ENCODE measurements around the gene MCF2.
A peak's percentile ranks its signal among the peaks of the same experiment; 100 is the strongest.
"Not testable (repeated sequence)": the region's sequence is repeated elsewhere in the genome, so short reads cannot be mapped to it uniquely, and the experiment has no call there.

MCF2 gene, protein sequence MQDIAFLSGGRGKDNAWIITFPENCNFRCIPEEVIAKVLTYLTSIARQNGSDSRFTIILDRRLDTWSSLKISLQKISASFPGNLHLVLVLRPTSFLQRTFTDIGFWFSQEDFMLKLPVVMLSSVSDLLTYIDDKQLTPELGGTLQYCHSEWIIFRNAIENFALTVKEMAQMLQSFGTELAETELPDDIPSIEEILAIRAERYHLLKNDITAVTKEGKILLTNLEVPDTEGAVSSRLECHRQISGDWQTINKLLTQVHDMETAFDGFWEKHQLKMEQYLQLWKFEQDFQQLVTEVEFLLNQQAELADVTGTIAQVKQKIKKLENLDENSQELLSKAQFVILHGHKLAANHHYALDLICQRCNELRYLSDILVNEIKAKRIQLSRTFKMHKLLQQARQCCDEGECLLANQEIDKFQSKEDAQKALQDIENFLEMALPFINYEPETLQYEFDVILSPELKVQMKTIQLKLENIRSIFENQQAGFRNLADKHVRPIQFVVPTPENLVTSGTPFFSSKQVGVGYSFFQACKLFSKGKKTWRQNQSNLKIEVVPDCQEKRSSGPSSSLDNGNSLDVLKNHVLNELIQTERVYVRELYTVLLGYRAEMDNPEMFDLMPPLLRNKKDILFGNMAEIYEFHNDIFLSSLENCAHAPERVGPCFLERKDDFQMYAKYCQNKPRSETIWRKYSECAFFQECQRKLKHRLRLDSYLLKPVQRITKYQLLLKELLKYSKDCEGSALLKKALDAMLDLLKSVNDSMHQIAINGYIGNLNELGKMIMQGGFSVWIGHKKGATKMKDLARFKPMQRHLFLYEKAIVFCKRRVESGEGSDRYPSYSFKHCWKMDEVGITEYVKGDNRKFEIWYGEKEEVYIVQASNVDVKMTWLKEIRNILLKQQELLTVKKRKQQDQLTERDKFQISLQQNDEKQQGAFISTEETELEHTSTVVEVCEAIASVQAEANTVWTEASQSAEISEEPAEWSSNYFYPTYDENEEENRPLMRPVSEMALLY

DNA sequence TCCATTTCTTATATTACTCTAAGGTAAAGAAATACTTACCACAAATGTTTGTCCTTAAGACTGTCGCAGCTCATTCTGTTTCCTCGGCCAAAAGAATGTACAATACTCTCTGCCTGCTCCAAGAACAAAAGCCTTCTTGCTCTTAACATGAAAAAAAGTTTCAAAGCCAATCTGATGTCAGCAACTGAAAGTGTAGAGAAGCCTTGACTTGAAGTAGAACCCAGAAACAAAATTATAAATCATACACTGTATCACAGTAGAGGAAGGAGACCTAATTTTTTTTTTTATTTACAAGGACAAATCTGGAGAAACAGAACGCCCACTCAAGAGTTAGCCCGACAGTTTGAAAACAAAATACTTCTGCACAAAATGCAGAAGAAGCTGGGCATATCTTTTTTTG is at the start of gene MCF2:
Gene MCF2 (minus strand): TSS at position 101 of the 400 bp plus-strand sequence. CDS start 56,423 bp downstream, outside the sequence.
- no peak for DNase-seq

DNA sequence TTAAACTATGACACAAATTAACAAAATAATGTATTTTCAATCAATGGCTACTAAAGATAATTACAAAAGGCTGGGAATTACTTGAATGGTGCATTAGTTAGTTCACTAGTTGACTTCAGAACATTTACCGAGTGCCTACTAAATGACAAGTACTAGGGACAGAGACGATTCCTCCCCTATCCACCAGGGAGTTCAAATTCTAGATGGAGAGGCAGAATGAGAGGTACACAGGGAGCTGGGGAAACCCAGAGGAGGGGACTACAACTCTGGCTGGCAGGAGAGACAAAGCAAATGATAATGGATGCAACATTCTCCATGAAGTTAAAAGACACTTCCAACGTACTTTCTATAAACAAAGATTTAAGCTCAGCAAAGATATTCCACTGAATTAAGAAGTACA is 43.1 kb upstream of the MCF2 start:
- DNase-seq, result no peak

DNA sequence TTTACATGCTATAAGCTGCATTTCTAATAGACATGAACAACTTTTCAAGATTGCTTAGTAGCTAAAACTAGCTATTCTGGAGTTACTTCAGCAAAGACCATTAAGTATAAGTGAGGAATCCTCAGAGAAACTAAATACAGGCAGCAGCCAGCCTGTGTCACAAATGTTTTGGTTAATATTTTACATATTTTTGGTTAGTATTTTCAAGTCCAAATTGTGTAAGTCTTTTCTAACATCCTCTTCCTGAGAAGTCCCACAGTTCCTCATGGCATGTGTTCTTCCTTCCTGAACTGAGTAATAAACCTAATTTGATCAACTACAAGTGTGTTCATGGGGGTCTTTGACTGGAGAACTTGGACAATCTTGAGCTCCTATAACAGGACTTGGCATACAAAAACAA is 42.4 kb upstream of the MCF2 start:
- DNase-seq, result no peak

DNA sequence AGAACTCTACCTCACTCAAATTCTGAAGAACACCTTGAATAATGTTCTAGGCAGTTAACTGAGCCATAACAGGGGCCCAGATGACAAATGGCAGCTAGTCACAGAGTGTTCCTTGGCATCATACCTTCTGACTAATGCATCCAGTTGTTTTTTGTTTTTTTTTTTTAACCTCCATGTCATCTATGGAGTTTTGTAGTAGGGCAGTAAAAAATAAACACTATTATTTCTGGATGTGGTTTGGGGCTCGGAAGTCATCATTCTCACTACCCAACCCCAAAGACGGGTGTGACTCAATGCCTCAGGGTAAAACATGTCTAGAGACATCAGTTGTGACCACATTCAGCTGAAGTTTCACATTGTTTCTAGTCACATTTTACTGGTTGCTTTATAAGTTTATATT is 31.2 kb upstream of the MCF2 start:
- peak; percentile 13 for DNase-seq

DNA sequence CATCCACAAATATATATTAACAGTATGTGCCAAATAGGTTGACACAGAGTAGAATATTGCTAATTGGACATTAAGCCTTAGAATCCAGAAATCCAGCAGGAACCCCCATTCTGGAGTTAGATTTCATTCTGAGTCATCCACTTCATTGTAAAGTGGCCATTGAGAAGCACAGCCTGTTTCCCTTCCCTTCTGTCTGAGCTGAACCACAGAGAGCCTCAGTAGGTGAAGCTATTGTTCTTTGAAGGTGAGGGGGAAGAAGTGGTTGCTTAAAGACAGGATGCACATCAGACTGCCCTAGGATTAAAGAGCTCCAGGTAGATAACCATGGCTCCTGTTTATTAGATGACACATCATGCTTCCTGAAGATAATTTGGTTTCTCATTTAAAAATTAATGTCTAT is 30.6 kb upstream of the MCF2 start:
- no peak for DNase-seq

DNA sequence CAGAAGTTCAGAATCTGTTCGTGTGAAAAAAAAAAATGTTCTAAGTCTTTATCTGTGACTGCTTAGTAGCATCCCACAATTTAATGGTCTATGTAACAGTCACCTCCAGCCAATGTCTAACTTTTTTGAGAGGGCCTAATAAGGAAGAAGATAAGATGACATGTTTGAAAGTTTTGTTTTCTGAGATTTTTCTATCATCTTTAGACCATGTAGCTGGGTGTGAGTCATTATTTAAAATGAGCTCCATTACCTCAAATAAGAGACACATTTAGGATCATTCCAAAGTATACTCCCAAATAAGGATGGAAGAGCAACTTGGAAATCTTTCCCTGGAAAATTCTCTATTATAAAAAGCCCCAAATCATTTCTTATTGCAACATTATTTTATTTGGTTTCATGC is 28.2 kb upstream of the MCF2 start:
- no peak for DNase-seq

DNA sequence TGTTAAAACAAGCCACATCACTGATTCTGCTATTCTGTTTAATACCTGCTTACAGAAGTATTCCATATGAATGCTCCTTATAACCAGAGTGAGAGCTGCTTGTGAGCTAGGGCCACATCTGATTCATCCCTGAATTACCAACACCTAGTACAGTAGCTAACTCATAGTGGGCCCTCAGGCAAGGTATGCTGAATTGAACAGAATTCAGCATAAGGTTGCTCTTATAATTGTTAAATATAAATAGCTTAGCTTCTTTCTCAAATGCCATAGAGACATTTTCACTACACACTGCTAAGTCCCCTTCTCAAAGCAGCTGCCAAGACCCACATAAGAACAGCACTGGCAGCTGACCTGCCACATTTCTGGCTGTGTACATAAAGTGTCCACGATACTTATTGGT is 27.0 kb upstream of the MCF2 start:
- DNase-seq, result no peak

DNA sequence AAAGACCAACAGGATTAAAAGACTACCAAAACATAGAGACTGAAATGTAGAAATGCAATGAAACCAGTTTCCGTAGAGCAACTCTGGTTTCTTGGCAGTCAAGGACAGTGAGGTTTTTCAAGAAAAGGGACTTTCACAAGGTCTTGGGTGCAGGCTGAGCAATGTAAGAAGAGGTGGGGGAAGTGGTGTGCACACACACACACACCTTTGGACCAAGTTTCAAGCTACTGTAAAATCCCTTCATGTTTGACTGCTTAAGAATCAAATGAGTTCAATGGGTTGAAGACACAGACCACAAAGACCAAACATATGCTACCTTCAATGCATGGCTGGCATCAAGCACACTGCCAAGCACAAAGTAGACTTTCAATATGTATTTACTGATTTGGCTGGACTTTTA is 17.8 kb upstream of the MCF2 start:
- no peak for DNase-seq

DNA sequence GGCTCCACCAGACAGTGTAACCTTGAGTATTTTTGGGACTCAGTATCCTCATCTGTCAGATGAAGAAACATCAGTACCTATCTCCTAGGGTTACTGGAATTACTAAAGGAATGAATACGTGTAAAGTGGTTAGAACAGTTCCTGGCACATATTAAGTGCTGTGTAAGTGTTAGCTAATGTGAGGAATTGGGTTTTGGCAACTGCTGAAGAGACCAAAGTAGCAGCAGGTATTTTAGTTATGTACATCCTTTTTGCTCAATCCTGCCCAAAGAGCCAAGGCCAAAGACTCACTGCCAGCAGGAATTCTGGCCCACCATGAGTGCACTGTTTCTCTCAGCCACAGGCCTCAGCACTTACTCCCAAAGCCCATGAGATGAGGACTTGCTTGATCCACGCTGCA is 16.7 kb upstream of the MCF2 start:
- DNase-seq, result no peak

DNA sequence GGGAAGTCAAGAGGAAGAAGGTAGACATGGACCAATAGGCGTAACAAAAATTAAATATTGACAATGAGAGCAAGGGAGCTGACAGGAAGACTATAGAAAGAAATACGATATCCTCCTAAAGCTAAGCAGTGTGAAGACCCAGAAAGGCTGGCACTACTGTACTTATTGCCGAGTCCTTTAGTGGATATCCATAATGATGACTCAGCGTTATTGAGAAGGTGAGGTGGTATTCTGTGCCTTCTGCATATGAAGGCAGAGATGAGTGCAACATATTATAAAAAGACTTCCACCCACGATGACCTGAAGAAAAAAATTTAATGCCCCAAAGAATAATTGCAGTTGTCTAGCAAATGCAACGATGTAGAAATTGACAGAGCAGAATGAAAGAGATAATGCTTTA is 13.0 kb upstream of the MCF2 start:
- DNase-seq, result no peak

DNA sequence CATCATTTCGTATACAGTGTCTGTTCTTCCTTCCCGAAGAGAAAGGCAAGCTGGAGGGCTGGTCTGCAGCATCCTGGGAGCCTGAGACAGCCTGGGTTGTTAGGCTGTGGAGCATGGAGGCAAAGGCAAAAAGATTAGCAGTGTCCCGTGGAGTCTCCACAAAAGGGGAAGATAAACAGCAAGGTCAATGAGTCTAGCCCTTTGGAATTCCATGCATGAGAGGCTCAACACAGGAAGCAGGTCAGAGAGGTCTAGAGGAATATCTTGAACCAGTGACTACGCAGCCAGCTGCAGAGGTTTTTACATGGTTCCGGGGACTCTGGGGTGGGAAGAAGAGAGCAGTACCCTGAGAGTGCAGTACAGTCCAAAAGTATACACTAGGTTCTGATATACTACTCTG is 12.2 kb upstream of the MCF2 start:
- DNase-seq, result no peak

DNA sequence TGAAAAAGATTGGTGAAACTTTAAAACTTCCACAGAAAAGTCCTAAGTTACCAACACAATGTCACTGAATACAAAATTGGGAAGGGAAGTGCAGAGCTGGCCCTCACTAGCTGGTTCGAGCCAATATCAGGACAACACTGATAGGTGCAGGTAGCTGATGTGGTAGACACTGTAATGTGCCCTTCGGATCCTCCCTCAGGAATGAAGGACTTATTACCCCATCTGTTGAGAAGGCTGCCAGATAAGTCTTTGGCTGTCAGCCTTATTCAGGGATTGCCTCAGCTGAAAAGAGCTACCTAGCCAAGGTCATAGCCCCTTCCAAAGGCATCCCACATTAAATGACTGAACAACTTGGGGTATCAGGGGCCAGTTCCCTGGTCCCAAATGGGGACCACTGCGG is 5.3 kb downstream of the MCF2 start:
- DNase-seq, result no peak

DNA sequence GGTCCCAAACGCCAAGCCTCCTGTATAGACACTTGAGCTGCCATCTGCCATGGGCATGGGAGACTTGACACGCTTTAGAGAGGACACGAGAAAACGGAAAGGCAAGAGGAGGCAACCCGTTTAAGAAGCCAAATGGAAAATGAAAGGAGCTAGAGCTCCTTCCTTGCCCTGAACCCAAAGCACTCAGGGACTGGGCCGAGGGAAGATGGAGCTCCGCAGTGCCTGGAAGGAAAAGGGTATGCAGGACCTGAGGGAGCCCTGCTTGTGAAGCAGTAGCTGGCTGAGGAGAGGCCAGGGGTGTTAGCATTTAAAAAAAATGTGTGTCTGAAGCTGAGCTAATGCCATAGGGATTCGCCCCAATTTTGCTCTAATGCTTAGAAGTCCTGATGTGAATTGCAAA is 15.1 kb downstream of the MCF2 start:
- DNase-seq, result no peak

DNA sequence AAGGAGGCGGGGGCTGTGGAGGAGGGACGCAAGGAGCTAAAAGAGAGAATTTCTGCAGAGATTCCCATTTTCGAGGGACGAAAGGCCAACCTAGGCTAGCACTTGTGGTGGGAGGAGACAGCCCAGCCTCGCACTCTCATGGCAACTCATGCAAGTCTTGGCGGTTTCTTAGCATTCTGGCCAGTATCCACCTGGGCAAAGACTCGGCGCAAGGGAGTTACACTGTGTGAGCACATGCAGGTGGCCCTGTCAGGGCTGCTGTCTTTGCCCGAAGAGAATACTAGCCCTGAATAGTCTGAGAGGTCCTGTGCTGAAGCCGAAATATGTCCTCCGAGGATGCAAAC is 15.5 kb downstream of the MCF2 start:
- no peak for DNase-seq

DNA sequence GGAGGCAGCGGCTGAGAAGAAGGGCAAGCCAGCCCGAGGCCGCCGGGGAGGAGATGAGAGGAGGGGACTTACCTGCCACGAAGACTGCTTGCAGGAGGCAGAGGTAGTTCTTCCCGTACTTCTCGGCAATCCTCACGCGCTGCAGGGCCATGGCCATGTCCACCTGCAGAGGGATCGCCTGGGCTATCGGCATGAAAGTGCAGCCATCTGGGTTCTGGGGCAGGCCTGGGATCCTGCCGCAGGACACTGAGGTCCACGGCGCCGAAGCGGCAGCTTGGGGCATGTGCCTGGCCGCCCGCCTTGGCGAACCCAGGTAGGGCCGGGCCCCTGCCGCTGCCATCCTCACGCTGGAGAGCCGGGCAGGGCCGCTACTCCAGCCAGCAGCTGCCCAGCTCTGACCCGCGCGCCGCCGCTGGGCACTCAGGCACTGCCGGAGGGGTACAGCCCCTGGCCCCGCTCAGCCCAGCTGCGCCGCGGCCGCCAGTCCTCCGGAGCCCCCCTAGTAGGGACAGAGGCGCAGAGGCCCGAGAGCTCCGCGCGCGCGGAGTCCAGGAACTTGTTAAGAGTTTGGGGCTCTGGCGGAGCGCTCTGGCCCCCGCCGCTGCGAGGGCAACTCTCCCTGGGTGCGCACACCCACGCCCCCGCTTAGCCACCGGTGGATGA is 16.0 kb downstream of the MCF2 start:
- DNase-seq, result no peak

DNA sequence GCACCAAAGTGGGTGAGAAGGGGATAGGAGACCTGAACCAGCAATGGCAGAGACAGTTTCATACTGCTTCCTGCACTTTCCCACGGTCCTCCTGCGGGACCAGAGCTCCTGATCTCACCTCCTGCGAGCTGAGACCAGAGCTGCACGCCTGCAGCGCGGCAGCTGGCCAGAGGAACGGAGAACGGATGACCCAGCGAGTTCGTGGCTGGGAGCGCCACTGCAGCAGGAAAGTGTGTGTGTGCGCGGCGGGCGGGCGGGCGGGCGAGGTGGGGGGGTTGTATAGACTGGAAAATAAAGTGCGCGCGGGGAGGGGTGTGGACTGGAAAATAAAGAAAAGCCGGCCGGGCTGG is 16.5 kb downstream of the MCF2 start:
- no peak for DNase-seq

DNA sequence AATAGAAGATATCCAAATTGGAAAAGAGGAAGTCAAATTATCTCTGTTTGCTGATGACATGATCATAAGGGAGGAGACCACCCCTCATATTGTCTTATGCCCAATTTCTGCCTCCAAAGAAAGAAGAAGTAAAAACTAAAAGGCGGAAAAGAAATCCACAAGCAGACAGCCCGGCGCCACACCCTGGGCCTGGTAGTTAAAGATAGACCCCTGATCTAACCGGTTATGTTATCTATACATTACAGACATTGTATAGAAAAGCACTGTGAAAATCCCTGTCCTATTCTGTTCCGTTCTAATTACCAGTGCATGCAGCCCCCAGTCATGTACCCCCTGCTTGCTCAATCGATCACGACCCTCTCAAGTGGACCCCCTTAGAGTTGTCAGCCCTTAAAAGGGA is 22.8 kb downstream of the MCF2 start:
- DNase-seq, result not testable (repeated sequence)

DNA sequence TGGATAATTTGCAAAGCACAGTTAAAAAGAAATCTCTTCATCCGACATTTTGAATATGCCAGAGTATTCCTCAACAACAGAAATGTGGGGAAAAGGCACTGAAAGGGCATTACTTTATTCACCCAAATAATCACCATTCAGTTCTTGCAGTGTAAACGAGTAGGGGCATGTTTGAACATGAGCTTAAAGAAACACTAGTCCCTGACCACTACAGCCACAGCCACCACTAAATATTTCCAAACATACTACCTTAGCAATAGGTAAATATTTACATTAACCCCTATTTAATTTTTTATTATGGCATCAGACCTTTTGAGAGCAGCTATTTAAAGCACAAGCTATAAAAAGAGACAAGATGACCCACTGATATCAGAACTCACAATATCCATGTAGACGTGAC is 27.6 kb downstream of the MCF2 start:
- DNase-seq, result no peak

DNA sequence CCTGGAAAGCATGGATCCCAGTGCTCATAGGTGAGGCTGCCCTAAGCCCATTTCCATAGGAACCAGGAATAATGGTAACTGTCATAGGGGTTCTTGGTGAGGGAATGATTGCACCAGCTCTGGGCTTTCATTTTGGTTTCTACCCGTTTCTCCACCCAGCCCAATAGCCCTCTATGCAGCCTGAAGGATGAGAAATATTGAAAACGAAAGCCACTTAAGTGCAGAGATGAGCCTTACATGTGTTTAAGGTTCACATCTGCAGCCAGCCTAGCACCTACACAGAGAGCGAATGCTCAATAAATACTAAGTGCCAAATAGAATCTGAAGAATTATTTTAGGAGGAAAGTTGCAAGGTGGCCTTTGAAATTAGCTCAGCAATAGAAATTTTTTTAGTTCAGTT is 60.4 kb downstream of the MCF2 start:
- no peak for DNase-seq

DNA sequence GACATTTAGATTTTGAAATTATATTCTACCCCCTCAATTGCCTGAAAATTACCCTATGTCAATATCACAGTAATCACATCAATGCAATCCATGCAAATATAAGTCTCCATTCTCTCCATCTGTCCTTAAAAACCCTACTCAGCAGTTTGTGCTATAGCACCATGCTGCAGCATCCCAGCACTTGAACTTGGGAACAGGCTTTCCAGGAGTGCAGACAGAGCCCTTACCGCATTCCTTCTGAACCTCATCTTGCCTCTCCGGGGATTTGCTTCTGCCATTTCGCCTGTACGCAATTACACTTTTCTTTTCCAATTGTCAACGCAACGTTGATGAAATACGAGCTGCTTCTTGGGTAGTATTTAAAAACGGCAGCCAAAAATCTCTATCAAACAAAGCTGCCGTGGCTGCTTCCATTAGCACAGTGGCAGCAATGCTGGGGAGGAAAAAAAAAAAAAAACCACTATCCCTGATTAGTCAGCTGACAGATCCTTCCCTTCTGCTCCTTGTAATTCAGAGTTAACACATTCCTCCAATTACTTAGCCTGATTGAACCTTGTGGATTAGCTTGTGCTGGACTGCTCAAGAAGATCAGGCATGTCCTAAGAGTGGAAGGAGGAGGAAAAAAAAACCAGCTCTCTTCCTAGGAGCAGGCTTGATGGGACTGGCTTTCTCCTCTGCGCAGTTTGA is 65.6 kb downstream of the MCF2 start:
- DNase-seq, result no peak

DNA sequence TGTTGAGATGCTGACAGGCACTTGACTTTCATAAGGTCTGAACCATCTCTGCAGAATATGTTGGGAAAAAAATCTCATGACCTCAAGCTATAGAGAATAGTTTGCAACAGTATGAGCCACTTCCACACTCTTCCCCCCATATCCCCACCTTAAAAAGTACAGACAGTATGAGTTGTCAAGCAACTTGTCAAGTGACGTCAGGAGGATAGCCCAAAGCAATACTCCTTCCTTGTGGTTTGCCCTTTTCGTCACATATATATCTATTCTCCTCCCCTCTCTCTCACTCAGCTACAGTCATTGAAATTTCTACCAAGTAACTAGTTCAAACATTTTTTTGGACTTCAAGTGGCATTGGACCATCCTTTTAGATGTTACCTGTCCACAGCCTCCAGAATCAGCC is 67.7 kb downstream of the MCF2 start:
- no peak for DNase-seq

DNA sequence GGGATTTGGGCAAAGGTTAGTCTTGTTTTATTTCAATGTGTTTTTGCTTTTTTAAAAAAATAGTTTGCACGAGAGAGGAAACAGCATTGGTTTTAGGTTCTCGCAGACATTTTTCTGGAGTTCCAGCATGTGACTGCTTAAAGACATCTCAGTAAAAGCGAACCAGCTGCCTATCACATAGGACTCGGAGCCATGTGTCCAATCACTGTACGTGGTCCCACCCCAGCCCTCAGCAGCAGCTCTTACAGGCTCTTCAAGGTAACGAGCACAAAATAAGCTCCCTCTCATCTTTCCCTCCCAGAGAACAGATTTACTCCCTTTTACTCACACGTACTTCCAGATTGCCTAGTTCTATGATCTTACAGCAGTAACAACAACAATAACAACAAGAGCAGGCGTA is 68.7 kb downstream of the MCF2 start:
- DNase-seq, result no peak

DNA sequence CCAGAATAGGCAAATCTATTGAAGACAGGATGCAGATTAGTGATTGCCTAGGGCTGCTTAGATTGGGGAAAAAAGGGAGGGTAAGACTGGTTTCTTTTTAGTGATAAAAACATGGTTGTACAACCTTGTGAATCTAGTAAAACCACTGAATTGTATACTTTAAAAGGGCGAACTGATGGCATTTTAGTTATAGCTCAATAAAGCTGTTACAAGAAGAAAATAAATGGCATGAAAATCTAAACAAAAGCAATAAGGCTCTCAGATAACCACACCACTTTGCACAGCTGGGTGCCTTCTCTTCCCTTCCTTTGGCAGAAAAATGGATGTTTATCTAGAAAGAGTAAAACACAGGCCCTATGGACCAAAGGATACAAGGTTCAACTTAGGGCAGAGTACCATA is 107.9 kb downstream of the MCF2 start:
- DNase-seq, result no peak
